Neuron (in vitro differentiated cells): ENCODE measurements around the gene ELFN1.
"Not testable (repeated sequence)": the region's sequence is repeated elsewhere in the genome, so short reads cannot be mapped to it uniquely, and the experiment has no call there.

Source experiments
- H2AFZ ChIP-seq: one replicate; pipeline ENCODE4 v1.6.1; 2013; ENCODE audit warnings: low read depth, mild to moderate bottlenecking, inconsistent platforms, low read length, moderate library complexity
- H3K27me3 ChIP-seq: one replicate; pipeline ENCODE4 v1.6.1; 2013; ENCODE audit warnings: low read length; ENCODE audit not compliant: insufficient read depth
- H3K36me3 ChIP-seq: one replicate; pipeline ENCODE4 v1.6.1; 2013; ENCODE audit warnings: low read length; ENCODE audit not compliant: insufficient read depth
- H3K4me1 ChIP-seq: one replicate; pipeline ENCODE4 v1.6.1; 2013; ENCODE audit warnings: low read length; ENCODE audit not compliant: insufficient read depth
- H3K4me3 ChIP-seq: 2 replicates; pipeline ENCODE4 v1.5.1; 2013; ENCODE audit warnings: mild to moderate bottlenecking, low read length, moderate library complexity
- H3K9me3 ChIP-seq: one replicate; pipeline ENCODE4 v1.6.1; 2013; ENCODE audit warnings: low read length

The ELFN1 gene

DNA sequence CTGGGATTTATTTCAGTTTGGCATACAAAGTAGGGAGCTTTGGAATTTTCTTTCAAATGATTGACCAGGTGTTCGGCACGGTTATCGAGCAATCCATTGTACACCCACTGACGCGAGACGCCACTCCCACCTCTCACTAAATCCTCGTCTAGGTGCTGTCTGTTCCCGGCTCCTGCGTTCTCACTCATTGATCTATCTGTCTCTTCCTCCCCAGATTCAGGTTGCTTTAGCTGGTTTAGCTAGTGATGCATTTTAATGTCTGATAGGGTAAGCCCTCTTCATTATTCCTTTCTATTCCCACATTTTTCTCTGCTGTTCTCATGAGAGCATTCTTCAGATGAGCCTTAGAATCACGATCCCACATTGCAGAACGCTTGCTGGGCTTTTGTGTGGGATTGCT, 91.7 kb downstream of the ELFN1 start:
- H3K4me3 ChIP-seq, result no peak overlapping the region
- H3K4me1 ChIP-seq, result peaks cover 8% of the 10 kb centered on the region
- no peaks in the 10 kb centered on the region for H3K27me3 ChIP-seq
- H2AFZ ChIP-seq, result no peak overlapping the region
- H3K36me3 ChIP-seq, result no peaks in the 10 kb centered on the region
- peaks cover 5% of the 10 kb centered on the region for H3K9me3 ChIP-seq

DNA sequence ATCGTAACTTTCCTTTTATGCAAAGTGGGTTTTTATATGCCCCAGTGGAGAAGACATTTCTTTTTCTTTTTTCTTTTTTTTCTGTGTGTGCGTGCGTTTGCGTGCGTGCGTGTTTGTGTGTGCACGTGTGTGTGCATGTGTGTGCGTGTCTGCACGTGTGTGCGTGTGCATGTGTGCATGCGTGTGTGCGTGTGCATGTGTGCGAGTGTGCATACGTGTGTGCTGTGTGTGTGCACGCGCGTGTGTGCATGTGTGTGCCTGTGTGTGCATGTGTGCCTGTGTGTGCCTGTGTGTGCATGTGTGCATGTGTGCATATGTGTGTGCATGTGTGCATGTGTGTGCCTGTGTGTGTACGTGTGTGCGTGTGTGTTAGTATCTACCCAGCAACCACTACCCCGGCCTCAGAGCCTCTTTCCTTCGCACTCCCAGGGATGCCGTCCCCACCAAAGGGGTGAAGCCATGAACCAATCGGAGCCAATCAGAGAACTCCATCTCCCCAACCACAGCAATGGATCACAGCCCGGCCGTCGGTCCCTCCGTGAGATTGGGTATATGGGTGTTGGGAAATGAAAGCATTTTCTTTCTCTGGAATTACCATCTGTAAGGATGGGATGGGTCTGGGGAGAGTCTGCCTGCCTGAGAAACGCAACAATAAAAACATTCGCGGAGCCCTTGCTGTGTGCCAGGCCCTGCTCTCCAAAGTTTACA, 92.3 kb downstream of the ELFN1 start:
- peaks cover 8% of the 10 kb centered on the region for H3K4me1 ChIP-seq
- no peaks in the 10 kb centered on the region for H3K36me3 ChIP-seq
- H3K27me3 ChIP-seq, result no peaks in the 10 kb centered on the region
- H3K4me3 ChIP-seq, result no peak overlapping the region
- peaks cover 5% of the 10 kb centered on the region for H3K9me3 ChIP-seq
- no peak overlapping the region for H2AFZ ChIP-seq

DNA sequence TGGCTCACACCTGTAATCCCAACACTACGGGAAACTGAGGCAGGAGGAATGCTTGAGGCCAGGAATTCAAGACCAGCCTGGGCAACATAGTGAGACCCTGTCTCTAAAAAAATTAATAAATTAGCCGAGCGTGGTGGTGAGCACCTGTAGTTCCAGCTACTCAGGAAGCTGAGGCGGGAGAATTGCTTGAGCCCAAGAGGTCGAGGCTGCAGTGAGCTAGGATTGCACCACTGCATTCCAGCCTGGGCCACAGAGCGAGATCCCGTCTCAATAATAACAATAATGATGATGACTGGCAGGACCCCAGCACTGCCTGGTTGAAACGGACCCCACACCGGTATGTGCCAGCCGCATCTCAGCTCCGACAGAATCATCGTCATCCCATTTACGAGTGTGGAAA, 93.0 kb downstream of the ELFN1 start:
- H3K4me1 ChIP-seq, result peaks cover 8% of the 10 kb centered on the region
- no peaks in the 10 kb centered on the region for H3K36me3 ChIP-seq
- H3K4me3 ChIP-seq, result no peak overlapping the region
- H3K27me3 ChIP-seq, result no peaks in the 10 kb centered on the region
- H2AFZ ChIP-seq, result no peak overlapping the region
- H3K9me3 ChIP-seq, result peaks cover 5% of the 10 kb centered on the region

DNA sequence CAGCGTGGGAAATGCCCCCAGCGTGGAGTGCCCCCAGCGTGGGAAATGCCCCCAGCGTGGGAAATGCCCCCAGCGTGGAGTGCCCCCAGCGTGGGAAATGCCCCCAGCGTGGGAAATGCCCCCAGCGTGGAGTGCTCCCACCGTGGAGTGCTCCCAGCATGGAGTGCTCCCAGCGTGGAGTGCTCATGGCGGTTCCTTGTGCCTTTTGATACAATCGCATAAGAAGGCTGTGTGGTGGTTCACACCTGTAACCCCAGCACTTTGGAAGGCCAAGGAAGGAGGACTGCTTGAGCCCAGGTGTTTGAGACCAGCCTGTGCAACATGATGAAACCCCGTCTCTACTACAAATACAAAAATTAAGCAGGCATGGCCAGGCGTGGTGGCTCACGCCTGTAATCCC, 93.8 kb downstream of the ELFN1 start:
- not testable (repeated sequence) for H3K4me1 ChIP-seq, H3K36me3 ChIP-seq, H3K27me3 ChIP-seq, H3K9me3 ChIP-seq, H2AFZ ChIP-seq, H3K4me3 ChIP-seq

DNA sequence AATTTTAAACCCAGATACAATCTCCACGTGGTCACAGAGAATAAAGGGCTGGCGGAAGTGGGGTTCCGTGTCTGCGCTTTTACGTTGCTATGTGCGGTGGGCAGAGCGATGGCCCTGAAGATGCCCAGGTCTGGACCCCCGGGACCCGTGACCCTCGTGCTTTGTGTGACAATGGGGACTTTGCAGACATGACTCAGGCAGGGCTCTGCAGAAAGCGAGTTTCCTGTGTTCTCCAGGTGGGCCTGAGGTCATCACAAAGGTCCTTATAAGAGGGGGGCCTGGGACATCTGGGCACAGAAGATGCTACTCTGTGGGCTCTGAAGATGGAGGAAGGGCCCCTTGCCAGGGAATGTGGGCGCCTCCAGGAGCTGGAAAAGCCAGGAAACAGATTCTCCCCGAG, 95.3 kb downstream of the ELFN1 start:
- Histone ChIP-seq H3K4me1 (peaks cover 8% of the 10 kb centered on the region), H3K27me3 (no peaks in the 10 kb centered on the region), H3K36me3 (no peaks in the 10 kb centered on the region), H3K9me3 (peaks cover 8% of the 10 kb centered on the region), H2AFZ (no peak overlapping the region), H3K4me3 (no peak overlapping the region)

DNA sequence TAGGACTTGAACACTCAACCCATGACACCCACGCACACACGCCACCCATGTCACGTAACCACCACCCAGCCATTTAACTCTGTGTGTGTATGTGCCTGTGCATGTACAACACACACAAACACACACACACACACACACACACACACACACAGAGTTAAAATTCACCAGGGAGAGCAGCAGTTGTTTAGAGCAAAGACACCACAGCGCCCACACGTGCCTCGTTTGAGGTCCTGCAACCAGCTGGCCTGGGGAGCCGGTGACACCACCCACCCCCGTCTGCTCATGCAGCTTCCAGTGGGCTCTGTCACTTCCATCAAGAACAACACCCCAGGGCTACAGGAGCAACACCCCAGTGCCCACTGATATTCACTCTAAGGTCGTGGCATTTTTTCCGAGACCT, 97.4 kb downstream of the ELFN1 start:
- Histone ChIP-seq H2AFZ (no peak overlapping the region), H3K27me3 (no peaks in the 10 kb centered on the region), H3K4me1 (no peaks in the 10 kb centered on the region), H3K36me3 (no peaks in the 10 kb centered on the region), H3K4me3 (no peak overlapping the region), H3K9me3 (peaks cover 8% of the 10 kb centered on the region)

DNA sequence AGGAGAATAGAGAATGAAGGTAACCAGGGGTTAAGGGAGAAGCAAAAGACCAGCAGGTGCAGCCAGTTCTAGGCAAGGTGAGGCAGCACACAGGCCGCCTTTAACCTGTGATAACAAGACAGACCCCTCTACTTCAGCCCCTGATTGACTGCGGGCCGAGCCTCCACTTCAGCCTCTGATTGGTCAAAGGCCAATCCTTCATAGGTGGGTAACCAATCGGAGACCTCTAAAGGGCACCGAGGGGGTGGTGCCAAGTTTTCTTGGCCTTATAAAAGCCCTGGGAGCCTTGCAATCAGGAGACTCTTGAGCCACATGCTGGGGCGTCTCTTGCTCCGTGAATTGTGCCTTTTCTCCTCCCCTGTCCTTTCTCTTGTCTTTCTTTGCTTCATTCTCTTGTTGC, 98.8 kb downstream of the ELFN1 start:
- H3K36me3 ChIP-seq, result no peaks in the 10 kb centered on the region
- H3K27me3 ChIP-seq, result no peaks in the 10 kb centered on the region
- no peak overlapping the region for H2AFZ ChIP-seq
- H3K4me1 ChIP-seq, result no peaks in the 10 kb centered on the region
- H3K9me3 ChIP-seq, result peaks cover 5% of the 10 kb centered on the region
- H3K4me3 ChIP-seq, result no peak overlapping the region

DNA sequence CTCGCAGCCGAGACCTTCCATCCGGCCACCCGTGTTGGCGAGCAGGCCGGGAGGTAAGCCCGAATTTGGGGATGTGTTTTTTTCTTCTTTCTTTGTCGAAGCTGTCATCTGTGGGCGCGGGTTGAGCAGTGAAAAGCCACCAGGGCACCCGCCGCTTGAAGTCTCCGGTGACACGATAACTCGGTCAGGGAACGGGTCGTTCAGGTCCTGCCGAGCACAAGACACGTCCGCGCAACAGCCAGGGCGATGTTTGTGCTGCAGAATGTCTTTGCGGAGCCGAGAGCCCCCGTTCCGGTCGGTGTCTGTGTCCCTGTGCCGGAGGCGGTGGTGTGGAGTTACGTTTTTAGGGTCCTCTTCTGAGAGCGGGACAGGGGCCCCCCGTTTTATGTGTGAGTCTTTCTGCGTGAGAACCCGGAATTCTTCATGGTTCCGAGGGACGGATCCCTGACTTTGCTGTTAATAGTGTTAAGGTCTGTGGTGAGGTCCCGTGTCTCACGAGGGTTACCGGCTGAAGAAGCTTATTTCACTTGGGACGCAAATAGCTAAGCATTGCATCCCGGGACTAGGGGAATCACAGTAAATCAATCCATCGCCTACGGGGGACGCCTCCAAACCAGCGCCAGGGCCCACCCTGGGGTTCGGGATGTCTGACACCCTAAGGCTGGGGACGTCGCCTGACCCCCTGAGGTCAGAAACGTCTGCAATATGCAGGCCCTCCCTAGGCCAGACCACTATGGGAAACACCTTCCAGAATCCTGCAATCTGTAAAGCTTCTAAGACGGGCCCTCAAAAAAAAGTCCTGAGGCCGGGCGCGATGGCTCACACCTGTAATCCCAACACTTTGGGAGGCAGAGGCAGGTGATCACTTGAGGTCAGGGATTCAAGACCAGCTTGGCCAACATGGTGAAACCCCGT, 99.5 kb downstream of the ELFN1 start:
- Histone ChIP-seq H3K27me3 (no peaks in the 10 kb centered on the region), H3K4me3 (no peak overlapping the region), H2AFZ (no peak overlapping the region), H3K9me3 (peaks cover 5% of the 10 kb centered on the region), H3K4me1 (no peaks in the 10 kb centered on the region), H3K36me3 (no peaks in the 10 kb centered on the region)

DNA sequence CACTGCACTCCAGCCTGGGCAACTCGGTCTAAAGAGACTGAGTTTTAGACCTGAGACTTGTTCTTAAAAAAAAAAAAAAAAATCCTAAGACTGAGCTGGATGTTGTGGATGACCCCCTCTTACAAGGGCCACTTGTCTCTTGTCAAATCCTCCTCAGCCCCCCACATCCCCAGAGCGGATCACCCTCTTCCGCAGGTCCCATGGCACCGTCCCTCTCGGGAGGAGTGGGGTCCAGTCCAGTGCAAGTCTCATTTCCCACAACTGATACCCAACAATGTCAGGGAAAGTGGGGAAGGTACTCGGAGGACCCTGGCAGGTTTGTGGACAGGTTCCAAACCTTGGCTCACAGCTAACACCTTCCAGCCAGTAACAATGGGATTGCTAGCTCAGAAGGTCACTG, 100.3 kb downstream of the ELFN1 start:
- H2AFZ ChIP-seq, result no peak overlapping the region
- H3K4me3 ChIP-seq, result no peak overlapping the region
- no peaks in the 10 kb centered on the region for H3K36me3 ChIP-seq
- H3K27me3 ChIP-seq, result no peaks in the 10 kb centered on the region
- H3K9me3 ChIP-seq, result peaks cover 5% of the 10 kb centered on the region
- no peaks in the 10 kb centered on the region for H3K4me1 ChIP-seq

DNA sequence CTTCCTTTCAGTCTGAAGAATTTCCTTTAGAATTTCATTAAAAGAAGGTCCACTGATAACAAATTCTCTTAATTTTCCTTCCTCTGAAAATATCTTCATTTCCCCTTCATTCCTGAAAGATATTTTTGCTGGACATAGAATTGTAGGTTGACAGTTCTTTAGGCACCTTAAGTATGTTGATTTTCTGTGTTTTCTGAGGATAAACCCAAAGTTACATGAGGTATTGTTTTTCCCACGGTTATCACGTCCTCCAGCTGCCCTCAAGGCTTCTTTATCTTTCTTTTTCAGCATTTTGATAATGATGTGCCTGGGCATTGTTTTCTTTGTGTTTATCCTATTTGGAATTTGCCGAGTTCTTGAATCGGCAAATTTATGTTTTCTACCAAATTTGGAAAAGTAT, 105.3 kb downstream of the ELFN1 start:
- Histone ChIP-seq H3K4me1 (no peaks in the 10 kb centered on the region), H3K36me3 (no peaks in the 10 kb centered on the region), H3K9me3 (peaks cover 7% of the 10 kb centered on the region), H2AFZ (no peak overlapping the region), H3K27me3 (no peaks in the 10 kb centered on the region), H3K4me3 (no peak overlapping the region)

DNA sequence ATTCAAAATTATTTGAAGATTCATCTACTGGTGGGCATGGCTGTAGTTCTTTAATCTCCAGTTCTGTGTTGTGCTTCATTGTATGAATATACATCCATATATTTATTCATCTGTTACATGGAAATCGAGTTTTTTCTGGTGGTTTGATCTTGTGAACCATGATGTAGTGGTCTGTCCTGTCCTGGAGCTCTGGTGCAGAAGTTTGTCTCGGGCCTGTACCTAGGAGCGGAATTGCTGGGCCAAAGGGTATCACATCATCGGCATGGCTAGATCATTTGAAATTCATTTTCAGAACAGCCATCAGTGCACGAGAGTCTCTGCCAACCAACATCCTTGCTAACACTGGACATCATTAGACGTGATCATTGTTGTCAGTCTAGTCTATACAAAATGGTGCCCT, 107.0 kb downstream of the ELFN1 start:
- no peaks in the 10 kb centered on the region for H3K36me3 ChIP-seq
- H3K9me3 ChIP-seq, result peaks cover 5% of the 10 kb centered on the region
- H3K4me1 ChIP-seq, result no peaks in the 10 kb centered on the region
- no peaks in the 10 kb centered on the region for H3K27me3 ChIP-seq
- no peak overlapping the region for H3K4me3 ChIP-seq
- no peak overlapping the region for H2AFZ ChIP-seq

DNA sequence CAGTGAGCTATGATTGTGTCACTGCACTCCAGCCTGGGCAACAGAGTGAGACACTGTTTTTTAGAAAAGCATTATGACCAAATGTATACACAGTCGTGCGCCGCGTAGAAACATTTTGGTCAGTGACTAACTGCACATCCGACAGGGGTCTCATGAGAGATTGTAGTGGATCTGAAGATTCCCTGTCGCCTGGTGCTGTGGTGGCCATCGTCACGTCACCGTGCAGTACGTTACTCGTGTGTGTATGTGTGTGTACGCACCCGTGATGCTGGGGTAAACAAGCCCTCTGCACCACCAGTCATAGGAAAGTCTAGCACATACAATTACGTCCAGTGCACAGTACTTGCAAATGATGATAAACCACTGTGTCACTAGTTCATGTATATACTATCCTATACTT, 109.4 kb downstream of the ELFN1 start:
- H3K4me1 ChIP-seq, result peaks cover 5% of the 10 kb centered on the region
- no peaks in the 10 kb centered on the region for H3K27me3 ChIP-seq
- no peak overlapping the region for H3K4me3 ChIP-seq
- H3K9me3 ChIP-seq, result peaks cover 5% of the 10 kb centered on the region
- H2AFZ ChIP-seq, result no peak overlapping the region
- H3K36me3 ChIP-seq, result no peaks in the 10 kb centered on the region

DNA sequence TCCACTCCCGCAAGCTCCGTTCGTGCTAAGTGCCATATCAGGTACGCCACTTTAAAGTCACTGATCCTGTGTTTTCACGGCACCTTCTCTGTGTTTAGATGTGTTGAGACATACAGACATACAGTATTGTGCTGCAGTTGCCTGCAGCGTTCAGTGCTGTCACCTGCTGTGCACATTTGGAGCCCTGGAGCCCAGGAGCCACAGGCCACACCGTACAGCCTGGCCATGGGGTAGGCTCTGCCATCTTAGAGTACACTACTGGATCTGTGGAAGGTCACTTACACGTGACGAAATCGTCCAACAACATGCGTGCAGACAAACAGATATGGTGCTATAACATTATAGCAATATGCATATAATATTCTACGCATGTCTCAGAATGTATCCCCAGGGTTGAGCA, 111.3 kb downstream of the ELFN1 start:
- H3K9me3 ChIP-seq, result peaks cover 5% of the 10 kb centered on the region
- no peaks in the 10 kb centered on the region for H3K27me3 ChIP-seq
- H3K36me3 ChIP-seq, result no peaks in the 10 kb centered on the region
- H3K4me3 ChIP-seq, result no peak overlapping the region
- no peak overlapping the region for H2AFZ ChIP-seq
- H3K4me1 ChIP-seq, result peaks cover 5% of the 10 kb centered on the region
